MCF 10A (cell line): ENCODE measurements around the gene NRG3. TPM values are rescaled to one million over a fixed set of nuclear protein-coding genes. Genes with fewer than 3 reads are reported as not detected.
"Not testable (repeated sequence)": the region's sequence is repeated elsewhere in the genome, so short reads cannot be mapped to it uniquely, and the experiment has no call there.

ENCODE experiments used
- BruUV-seq: library from RNA; stranded (reverse); fragments of 400-500 nt; replicated peaks from 2 replicates; lab custom pipeline; 2021; lab: Mats Ljungman, UMichigan
- CTCF ChIA-PET: fragments of 300-600 bp; sonication (Branson Sonifier 250); formaldehyde crosslinking; extraction: SDS; loops from one replicate; lab custom pipeline; 2021; ENCODE audit warnings: antibody characterized with exemption, inconsistent platforms; lab: Yijun Ruan, JAX
- POLR2A ChIA-PET: fragments of 300-600, 350-650 bp; sonication (Branson Sonifier 250); formaldehyde crosslinking; extraction: SDS; loops from one replicate; lab custom pipeline; 2020; ENCODE audit warnings: antibody characterized with exemption, inconsistent platforms; lab: Yijun Ruan, JAX
- DNase-seq: peaks from one replicate; pipeline ENCODE4 v3.0.0-alpha.2; 2018; ENCODE audit not compliant: unreplicated experiment
- H3K27ac Mint-ChIP-seq: one replicate; pipeline ENCODE4 v1.8.0; 2022; ENCODE audit warnings: mild to moderate bottlenecking, low read depth, mixed read lengths; ENCODE audit not compliant: unreplicated experiment
- H3K27me3 Mint-ChIP-seq: one replicate; pipeline ENCODE4 v1.8.0; 2022; ENCODE audit warnings: mixed read lengths; ENCODE audit not compliant: insufficient read depth, unreplicated experiment
- H3K36me3 Mint-ChIP-seq: one replicate; pipeline ENCODE4 v1.8.0; 2022; ENCODE audit warnings: mild to moderate bottlenecking, moderate library complexity, mixed read lengths; ENCODE audit not compliant: insufficient read depth, unreplicated experiment
- H3K4me1 Mint-ChIP-seq: one replicate; pipeline ENCODE4 v1.8.0; 2022; ENCODE audit warnings: mixed read lengths; ENCODE audit not compliant: insufficient read depth, unreplicated experiment
- H3K4me3 Mint-ChIP-seq: one replicate; pipeline ENCODE4 v1.8.0; 2022; ENCODE audit warnings: mild to moderate bottlenecking, moderate library complexity, mixed read lengths; ENCODE audit not compliant: unreplicated experiment
- H3K9me3 Mint-ChIP-seq: one replicate; pipeline ENCODE4 v1.8.0; 2022; ENCODE audit warnings: mixed read lengths; ENCODE audit not compliant: unreplicated experiment
- CTCF ChIP-seq: fragments of 200-600 bp; IDR thresholded peaks from one replicate; pipeline ENCODE4 v1.8.0; 2022; ENCODE audit warnings: antibody characterized with exemption, mild to moderate bottlenecking; ENCODE audit not compliant: unreplicated experiment
- intact Hi-C: fragments of 100-400 bp; cut with micrococcal nuclease; formaldehyde crosslinking; loops from 2 replicates; pipeline ENCODE4 v1.14.1; 2022
- total RNA-seq: library from RNA; stranded (reverse); gene quantifications from 2 replicates; pipeline ENCODE4 v1.2.3, GENCODE V29; 2022

The NRG3 gene
- total RNA-seq, 1 experiment from 2014 or later = not detected

- Mint-ChIP-seq H3K4me3 (no peak overlapping the region), H3K36me3 (no peaks in the 10 kb centered on the region), H3K27me3 (no peaks in the 10 kb centered on the region), H3K4me1 (no peaks in the 10 kb centered on the region), H3K27ac (no peak overlapping the region), H3K9me3 (no peaks in the 10 kb centered on the region)
- no TSS peak for BruUV-seq
- ChIA-PET CTCF (interaction anchor here (0.7 to 0.8 kb wide), 2 partner anchors 21 to 151 kb away, joined by 3 to 4 read pairs; no protein-coding TSS in a partner anchor), POLR2A (interaction anchor here (0.5 to 0.7 kb wide), 4 partner anchors 8 to 1679 kb away, joined by 3 to 4 read pairs (median 4); no protein-coding TSS in a partner anchor)
- intact Hi-C loops = no loop called here
- DNase-seq = no peak
- no peak for TF ChIP-seq CTCF
Observed at GRCh38 chr10:82340166-82340565, 465.2 kb downstream of the NRG3 start.

- H3K9me3 Mint-ChIP-seq, CTCF ChIA-PET, H3K4me3 Mint-ChIP-seq, intact Hi-C loops, BruUV-seq, H3K27ac Mint-ChIP-seq, POLR2A ChIA-PET, DNase-seq, H3K4me1 Mint-ChIP-seq, H3K27me3 Mint-ChIP-seq, H3K36me3 Mint-ChIP-seq: not testable (repeated sequence)
Observed at GRCh38 chr10:82349590-82349989, 474.6 kb downstream of the NRG3 start.

- TF ChIP-seq CTCF = no peak
- POLR2A ChIA-PET = no interaction called here
- BruUV-seq = no TSS peak
- H3K9me3 Mint-ChIP-seq = no peaks in the 10 kb centered on the region
- DNase-seq = no peak
- H3K4me1 Mint-ChIP-seq = peaks cover 2% of the 10 kb centered on the region
- H3K27me3 Mint-ChIP-seq = no peaks in the 10 kb centered on the region
- no peaks in the 10 kb centered on the region for H3K36me3 Mint-ChIP-seq
- no peak overlapping the region for H3K4me3 Mint-ChIP-seq
- H3K27ac Mint-ChIP-seq = no peak overlapping the region
- intact Hi-C loops = no loop called here
- CTCF ChIA-PET = no interaction called here
Observed at GRCh38 chr10:82353381-82353780, 478.4 kb downstream of the NRG3 start.

GRCh38 chr10:82358486-82359099 is 483.6 kb downstream of the NRG3 start:
- Mint-ChIP-seq H3K4me3 (no peak overlapping the region), H3K9me3 (no peaks in the 10 kb centered on the region), H3K36me3 (no peaks in the 10 kb centered on the region), H3K27ac (no peak overlapping the region), H3K27me3 (no peaks in the 10 kb centered on the region), H3K4me1 (peaks cover 12% of the 10 kb centered on the region)
- ChIA-PET POLR2A (interaction anchor here (0.7 kb wide), 1 partner anchor 152 kb away, joined by 3 read pairs; no protein-coding TSS in a partner anchor), CTCF (no interaction called here)
- no TSS peak for BruUV-seq
- no peak for TF ChIP-seq CTCF
- intact Hi-C loops = no loop called here
- peak; percentile 31 for DNase-seq
